K562 (cell line): Measurements from ENCODE around the gene ETS2. TPM values are rescaled to one million over a fixed set of nuclear protein-coding genes. Genes with fewer than 3 reads are reported as not detected.

Source experiments
- BRCA1 ChIP-seq, 2 experiments: fragments of 450-650 bp in 1 of 2; sonication (generic) in 1 of 2; formaldehyde crosslinking in 1 of 2; IDR thresholded peaks; 2 replicates each; pipeline versions ENCODE4 v1.5.0 to v1.6.1; 2017 to 2020; ENCODE audit warnings: mild to moderate bottlenecking in 1 of 2, missing genetic modification reagents in 1 of 2
- BRF1 ChIP-seq: IDR thresholded peaks from 3 replicates; pipeline ENCODE4 v1.6.1; 2011; ENCODE audit warnings: borderline replicate concordance, mild to moderate bottlenecking; ENCODE audit not compliant: insufficient read length; ENCODE audit errors: extremely low read depth
- CHCHD3 ChIP-seq: fragments of 250-450 bp; sonication (Bioruptor Pico); IDR thresholded peaks from 2 replicates; pipeline ENCODE4 v2.1.2; 2022; ENCODE audit warnings: mild to moderate bottlenecking
- CREB3 ChIP-seq: fragments of 450-650 bp; conservative IDR thresholded peaks from 2 replicates; pipeline ENCODE4 v1.6.1; 2016; ENCODE audit warnings: missing genetic modification characterization, low read depth, mild to moderate bottlenecking, missing compliant biosample characterization, moderate library complexity
- CREBBP ChIP-seq: IDR thresholded peaks from one replicate; pipeline ENCODE4 v1.6.1; 2012; ENCODE audit warnings: low read depth, mild to moderate bottlenecking, control low read depth, inconsistent platforms, low read length
- FOXJ2 ChIP-seq: fragments of 200-800 bp; sonication (Bioruptor generic); IDR thresholded peaks from 2 replicates; pipeline ENCODE4 v1.6.1; 2016; ENCODE audit warnings: missing genetic modification characterization, missing compliant biosample characterization
- FOXK1 ChIP-seq: sonication (generic); formaldehyde crosslinking; IDR thresholded peaks from 2 replicates; pipeline ENCODE4 v1.8.0; 2022; ENCODE audit warnings: missing genetic modification reagents, mild to moderate bottlenecking, borderline replicate concordance
- FUS ChIP-seq: fragments of 200-400 bp; formaldehyde crosslinking; optimal IDR thresholded peaks from 2 replicates; pipeline ENCODE3; 2017; ENCODE audit warnings: low read depth, low read length
- HDAC2 ChIP-seq: fragments of 450-650 bp; IDR thresholded peaks from 2 replicates; pipeline ENCODE4 v1.6.1; 2016; ENCODE audit warnings: mild to moderate bottlenecking
- HDAC8 ChIP-seq: fragments of 450-650 bp; IDR thresholded peaks from 2 replicates; pipeline ENCODE4 v1.6.1; 2016; ENCODE audit warnings: mild to moderate bottlenecking, missing genetic modification characterization, moderate library complexity, missing compliant biosample characterization
- HINFP ChIP-seq: fragments of 450-650 bp; conservative IDR thresholded peaks from 2 replicates; pipeline ENCODE4 v1.6.1; 2016; ENCODE audit warnings: missing genetic modification characterization, low read depth, mild to moderate bottlenecking, control low read depth, missing compliant biosample characterization
- NFRKB ChIP-seq: fragments of 450-650 bp; IDR thresholded peaks from 2 replicates; pipeline ENCODE4 v1.6.1; 2016; ENCODE audit warnings: low read depth
- NFYB ChIP-seq: IDR thresholded peaks from 2 replicates; pipeline ENCODE4 v1.6.1; 2011; ENCODE audit warnings: mild to moderate bottlenecking, moderate library complexity; ENCODE audit not compliant: insufficient read length; ENCODE audit errors: extremely low read depth
- PHF8 ChIP-seq: fragments of 200-600 bp; sonication (generic); IDR thresholded peaks from 2 replicates; pipeline ENCODE4 v1.6.1; 2012; ENCODE audit warnings: mixed run types, mild to moderate bottlenecking, inconsistent platforms, low read length, moderate library complexity, borderline replicate concordance
- RBM39 ChIP-seq: fragments of 200-400 bp; formaldehyde crosslinking; optimal IDR thresholded peaks from 2 replicates; pipeline ENCODE3; 2018; ENCODE audit warnings: low read depth, low read length
- SIX5 ChIP-seq, 2 experiments: IDR thresholded peaks; 2 replicates each; pipeline ENCODE4 v1.6.1; 2011; ENCODE audit warnings: low read length in 2 of 2, borderline replicate concordance in 1 of 2, low read depth in 1 of 2, mild to moderate bottlenecking in 1 of 2, moderate library complexity in 1 of 2; ENCODE audit not compliant: insufficient read depth in 1 of 2
- SMAD1 ChIP-seq: fragments of 150-350 bp; IDR thresholded peaks from 2 replicates; pipeline ENCODE4 v1.6.1; 2014; ENCODE audit warnings: low read length, low read depth; ENCODE audit not compliant: partially characterized antibody
- ZBTB34 ChIP-seq: fragments of 250-450 bp; sonication (Bioruptor Pico); IDR thresholded peaks from 2 replicates; pipeline ENCODE4 v1.8.0; 2021; ENCODE audit warnings: mild to moderate bottlenecking, moderate library complexity
- ZNF146 ChIP-seq: IDR thresholded peaks from one replicate; pipeline ENCODE4 v1.6.1; 2018; ENCODE audit warnings: missing compliant biosample characterization; ENCODE audit not compliant: unreplicated experiment
- ZNF766 ChIP-seq: fragments of 200-800 bp; sonication (Bioruptor generic); conservative IDR thresholded peaks from 2 replicates; pipeline ENCODE4 v1.6.1; 2016; ENCODE audit warnings: missing genetic modification characterization, missing compliant biosample characterization
- polyA plus RNA-seq, 8 experiments: library from polyadenylated mRNA; depleted of rRNA in 4 of 8; stranded (reverse) in 5 of 8; unstranded in 3 of 8; fragments of >200 nt; fragmentation: Nextera tagmentation in 2 of 8; fragmentation: Illumina TruSeq in 1 of 8; extraction: Ambion mirVana in 2 of 8; extraction: Trizol in 1 of 8; gene quantifications; 2 replicates each; pipeline versions ENCODE4 v1.2.1 to v1.2.3, GENCODE V29; 2011 to 2014; ENCODE audit warnings: inconsistent platforms in 1 of 8, missing spikeins in 1 of 8
- total RNA-seq, 7 experiments: library from RNA; depleted of rRNA in 6 of 7; stranded (reverse); fragments of >200 nt in 6 of 7; fragmentation: Illumina TruSeq in 2 of 7; extraction: Trizol in 2 of 7; gene quantifications; 2 replicates each; pipeline versions ENCODE4 v1.2.1 to v1.2.3, GENCODE V29; 2011 to 2021; ENCODE audit warnings: low replicate concordance in 1 of 7

ETS2 gene
- total and polyA plus RNA-seq, 9 of the 15 experiments (the other 6 are each of a cell fraction or from before 2014, with no cell fraction given) = 1.7 to 24.4 (median 12.2) TPM

- TF ChIP-seq PHF8 = no peak
- TF ChIP-seq BRF1 = no peak
- TF ChIP-seq SIX5 (IDR thresholded peaks at IDR 0.05; ENCODE audit: borderline replicate concordance in 1 of 2, insufficient read depth in 1 of 2, low read depth in 1 of 2, low read length in 2 of 2) = no peak
- TF ChIP-seq ZBTB34 (CRISPR knock-in tag) = 0 out of 2 replicates have a peak, but pooled peaks have one; percentile 51
- no peak for TF ChIP-seq SMAD1
- TF ChIP-seq CREBBP = no peak
- TF ChIP-seq ZNF146 (CRISPR knock-in tag) = no peak
- no peak for TF ChIP-seq FUS
- TF ChIP-seq ZNF766 (CRISPR knock-in tag) = no peak; the same call in 1 of the 2 replicates
- no peak for TF ChIP-seq CHCHD3
- no peak for TF ChIP-seq FOXK1
- peak; percentile 86 for TF ChIP-seq HDAC8 (tag)
- TF ChIP-seq BRCA1 (IDR thresholded peaks at IDR 0.05) = no peak
- TF ChIP-seq BRCA1 (CRISPR knock-in tag; IDR thresholded peaks at IDR 0.05) = no peak
- TF ChIP-seq CREB3 (tag) = peak; percentile 69
- TF ChIP-seq HINFP (tag) = no peak
- no peak for TF ChIP-seq HDAC2
- peak; percentile 16; the same call in 1 of the 2 replicates for TF ChIP-seq NFRKB
- no peak for TF ChIP-seq NFYB
- no peak for TF ChIP-seq RBM39
- TF ChIP-seq FOXJ2 (tag) = no peak
Measured at GRCh38 chr21:38830671-38831525, 25.2 kb downstream of the ETS2 start (continued).
